Stomach (tissue), 9 donors: Measurements from ENCODE around the gene PDIA5. TPM values are rescaled to one million over a fixed set of nuclear protein-coding genes. Genes with fewer than 3 reads are reported as not detected.

Source experiments
- DNase-seq, 2 donors: peaks; one replicate each; pipeline versions ENCODE4 v3.0.0 to v3.0.0-alpha.2; 2013 to 2019
- H3K27ac ChIP-seq, 5 donors: fragments of 200-600 bp in 4 of 5; sonication (generic) in 4 of 5; one replicate each; pipeline ENCODE4 v1.5.1; 2013 to 2019; ENCODE audit warnings: mild to moderate bottlenecking in 1 of 5, moderate library complexity in 1 of 5
- H3K27me3 ChIP-seq, 3 donors: fragments of 200-600 bp; sonication (generic); one replicate each; pipeline ENCODE4 v1.5.1; 2017 to 2019; ENCODE audit warnings: mixed run types in 1 of 3
- H3K36me3 ChIP-seq, 4 donors: fragments of 200-600 bp; sonication (generic); 1 replicate in 3 of 4; 2 replicates in 1 of 4; pipeline ENCODE4 v1.5.1; 2016 to 2019
- H3K4me1 ChIP-seq, 4 donors: fragments of 200-600 bp; sonication (generic); one replicate each; pipeline ENCODE4 v1.5.1; 2016 to 2019
- H3K4me3 ChIP-seq, 4 donors: fragments of 200-600 bp; sonication (generic) in 3 of 4; one replicate each; pipeline ENCODE4 v1.5.1; 2016 to 2019; ENCODE audit warnings: mild to moderate bottlenecking in 1 of 4
- H3K9me3 ChIP-seq, 4 donors: fragments of 200-600 bp; sonication (generic); one replicate each; pipeline ENCODE4 v1.5.1; 2016 to 2019
- EP300 ChIP-seq: sonication (generic); formaldehyde crosslinking; IDR thresholded peaks from one replicate; pipeline ENCODE4 v1.6.1; 2017; ENCODE audit warnings: antibody characterized with exemption
- POLR2A ChIP-seq, 4 donors: fragments of 450-650 bp; IDR thresholded peaks; one replicate each; pipeline ENCODE4 v1.6.1; 2016; ENCODE audit warnings: antibody characterized with exemption in 4 of 4, control low read depth in 2 of 4, mild to moderate bottlenecking in 1 of 4, moderate library complexity in 1 of 4
- POLR2AphosphoS5 ChIP-seq, 3 donors: sonication (generic); formaldehyde crosslinking; IDR thresholded peaks; one replicate each; pipeline ENCODE4 v1.6.1; 2016; ENCODE audit warnings: antibody characterized with exemption in 3 of 3
- WGBS, 5 donors: extraction: QIAGEN DNeasy Blood & Tissue Kit in 3 of 5; methylation state at CpG; one replicate each; pipeline versions ENCODE4 v1.1.5 to v1.1.7; 2013 to 2018; 5-methylcytosine and 5-hydroxymethylcytosine counted together
- intact Hi-C: fragments of 100-400 bp; cut with DNase I; formaldehyde crosslinking; loops from one replicate; pipeline ENCODE4 v1.15.1; 2023; ENCODE audit warnings: low total_unique reads
- polyA plus RNA-seq, 3 donors: library from polyadenylated mRNA; stranded (reverse); fragments of 200-250 nt; gene quantifications; one replicate each; pipeline ENCODE4 v1.2.3, GENCODE V29; 2013
- total RNA-seq, 5 donors: library from RNA; depleted of rRNA; stranded (reverse); fragments of >200 nt; gene quantifications; one replicate each; pipeline versions ENCODE4 v1.1.0 to v1.2.3, GENCODE V29; 2014 to 2016
- TF ChIP-seq, protein P1 (sequence below), 7 experiments: fragments of 450-650 bp in 4 of 7; fragments of 200-600 bp in 3 of 7; sonication (generic) in 3 of 7; IDR thresholded peaks; one replicate each; pipeline ENCODE4 v1.5.1; 2016 to 2019; ENCODE audit warnings: antibody characterized with exemption in 7 of 7, control low read depth in 2 of 7, mild to moderate bottlenecking in 1 of 7
- donor health status: healthy with polysubstance abuse.
- donor health status: Bipolar disorder and iron deficiency.
- donor health status: healthy.

PDIA5 gene
- total and polyA plus RNA-seq, 8 donors: 13.9 to 75.3 (median 35.0) TPM

DNA sequence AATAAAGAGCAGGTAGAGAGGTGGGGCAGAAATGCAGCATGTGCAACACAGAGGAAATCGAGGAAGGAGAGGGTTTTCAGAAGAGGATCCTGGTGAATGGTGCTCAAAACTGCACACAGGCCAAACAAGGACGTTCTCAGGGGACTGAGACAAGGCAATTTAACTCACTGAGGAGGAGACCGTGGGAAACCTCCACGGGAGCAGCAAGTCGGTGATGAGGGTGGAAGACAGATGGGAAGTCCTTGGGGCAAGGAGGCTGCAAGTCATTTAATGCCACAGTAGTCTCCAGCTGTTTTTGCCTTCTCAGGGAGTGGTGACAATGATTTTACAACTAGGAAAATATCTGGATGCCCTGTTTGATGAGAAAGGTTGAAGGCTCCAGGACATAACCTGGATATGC is 11.5 kb upstream of the PDIA5 start:
- no peaks in the 10 kb centered on the region for H3K4me1 ChIP-seq
- no peak overlapping the region for H3K27ac ChIP-seq
- TF ChIP-seq, protein P1, sequence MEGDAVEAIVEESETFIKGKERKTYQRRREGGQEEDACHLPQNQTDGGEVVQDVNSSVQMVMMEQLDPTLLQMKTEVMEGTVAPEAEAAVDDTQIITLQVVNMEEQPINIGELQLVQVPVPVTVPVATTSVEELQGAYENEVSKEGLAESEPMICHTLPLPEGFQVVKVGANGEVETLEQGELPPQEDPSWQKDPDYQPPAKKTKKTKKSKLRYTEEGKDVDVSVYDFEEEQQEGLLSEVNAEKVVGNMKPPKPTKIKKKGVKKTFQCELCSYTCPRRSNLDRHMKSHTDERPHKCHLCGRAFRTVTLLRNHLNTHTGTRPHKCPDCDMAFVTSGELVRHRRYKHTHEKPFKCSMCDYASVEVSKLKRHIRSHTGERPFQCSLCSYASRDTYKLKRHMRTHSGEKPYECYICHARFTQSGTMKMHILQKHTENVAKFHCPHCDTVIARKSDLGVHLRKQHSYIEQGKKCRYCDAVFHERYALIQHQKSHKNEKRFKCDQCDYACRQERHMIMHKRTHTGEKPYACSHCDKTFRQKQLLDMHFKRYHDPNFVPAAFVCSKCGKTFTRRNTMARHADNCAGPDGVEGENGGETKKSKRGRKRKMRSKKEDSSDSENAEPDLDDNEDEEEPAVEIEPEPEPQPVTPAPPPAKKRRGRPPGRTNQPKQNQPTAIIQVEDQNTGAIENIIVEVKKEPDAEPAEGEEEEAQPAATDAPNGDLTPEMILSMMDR (IDR thresholded peaks at IDR 0.05): no peak
- TF ChIP-seq POLR2A (IDR thresholded peaks at IDR 0.05) (no peak), EP300 (no peak), POLR2AphosphoS5 (IDR thresholded peaks at IDR 0.05) (no peak)
- H3K9me3 ChIP-seq: no peaks in the 10 kb centered on the region
- no peaks in the 10 kb centered on the region for H3K27me3 ChIP-seq
- WGBS, 5 donors: 70 to 80% (median 75%) methylated on average over 5 of the region's 5 CpGs
- H3K36me3 ChIP-seq: no peaks in the 10 kb centered on the region
- H3K4me3 ChIP-seq: no peak overlapping the region
- intact Hi-C loops: no loop called here
- DNase-seq: no peak

DNA sequence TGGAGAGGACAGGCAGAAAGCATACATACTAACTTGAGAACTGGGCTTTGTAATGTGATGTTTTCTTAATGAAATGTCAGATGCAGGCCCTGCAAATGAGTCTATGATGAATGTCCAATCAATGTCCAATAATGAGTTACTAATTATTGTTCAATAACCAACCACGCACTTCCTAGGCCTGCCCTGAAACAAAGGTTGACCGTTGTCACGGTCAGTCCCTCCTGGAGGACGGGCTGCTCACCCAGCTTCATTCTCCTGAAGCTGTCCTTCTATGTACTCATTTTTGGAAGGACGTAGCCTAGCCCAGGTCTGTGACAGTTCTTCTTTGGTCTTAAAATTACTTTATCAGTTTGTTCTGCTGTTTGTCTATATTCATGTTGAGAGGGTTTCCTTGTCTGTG is 8.3 kb upstream of the PDIA5 start:
- no peak for DNase-seq
- H3K27ac ChIP-seq: no peak overlapping the region
- no peaks in the 10 kb centered on the region for H3K9me3 ChIP-seq
- H3K36me3 ChIP-seq: no peaks in the 10 kb centered on the region
- 87 to 96% (median 91%) methylated on average over 5 of the region's 5 CpGs for WGBS, 5 donors
- TF ChIP-seq POLR2A (IDR thresholded peaks at IDR 0.05): no peak
- TF ChIP-seq EP300: no peak
- TF ChIP-seq, protein P1 (IDR thresholded peaks at IDR 0.05): no peak
- peaks cover 0 to 10% (median 2%) of the 10 kb centered on the region in 4 donors for H3K4me1 ChIP-seq
- H3K4me3 ChIP-seq: no peak overlapping the region
- intact Hi-C loops: no loop called here
- no peaks in the 10 kb centered on the region for H3K27me3 ChIP-seq

DNA sequence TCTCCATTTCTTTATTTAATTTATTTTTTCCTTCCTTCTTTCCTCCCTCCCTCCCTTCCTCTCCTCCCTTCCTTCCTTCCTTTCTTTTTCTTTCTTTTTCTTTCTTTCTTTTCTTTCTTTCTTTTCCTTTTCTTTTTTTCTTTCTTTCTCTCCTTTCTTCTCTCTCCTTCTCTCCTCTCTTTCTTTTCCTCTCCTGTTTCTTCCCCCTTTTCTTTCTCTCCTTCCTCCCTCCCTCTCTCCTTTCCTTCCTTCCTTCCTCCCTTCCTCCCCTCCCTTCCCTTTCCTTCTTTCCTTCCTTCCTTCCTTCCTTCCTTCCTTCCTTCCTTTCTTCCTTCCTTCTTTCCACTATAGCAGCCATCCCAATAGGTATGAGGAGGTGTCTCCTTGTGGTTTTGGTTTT is 6.8 kb upstream of the PDIA5 start:
- Histone ChIP-seq H3K27ac (no peak overlapping the region), H3K27me3 (no peaks in the 10 kb centered on the region), H3K9me3 (no peaks in the 10 kb centered on the region), H3K4me1 (peaks cover 0 to 10% (median 2%) of the 10 kb centered on the region in 4 donors), H3K36me3 (no peaks in the 10 kb centered on the region), H3K4me3 (no peak overlapping the region)
- TF ChIP-seq, protein P1 (IDR thresholded peaks at IDR 0.05): no peak
- TF ChIP-seq POLR2AphosphoS5 (IDR thresholded peaks at IDR 0.05): no peak
- no peak for TF ChIP-seq EP300
- no peak for TF ChIP-seq POLR2A (IDR thresholded peaks at IDR 0.05)
- intact Hi-C loops: no loop called here
- DNase-seq: no peak

DNA sequence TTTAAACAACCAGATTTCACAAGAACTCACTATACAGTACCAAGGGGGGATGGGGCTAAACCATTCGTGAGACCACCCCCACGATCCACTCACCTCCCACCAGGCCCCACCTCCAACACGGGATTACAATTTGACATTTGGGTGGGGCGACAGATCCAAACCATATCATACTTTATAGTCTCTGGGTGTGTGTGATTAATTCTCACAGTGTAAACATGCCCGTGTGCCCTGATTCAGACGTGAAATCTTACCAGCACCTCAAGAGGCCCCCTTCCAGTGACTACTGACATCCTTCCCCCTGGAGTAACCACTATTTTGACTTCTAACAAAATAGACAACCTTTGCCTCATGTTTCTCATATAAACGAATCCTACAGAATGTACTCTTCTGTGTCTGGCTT is 5.0 kb upstream of the PDIA5 start:
- H3K27me3 ChIP-seq: no peaks in the 10 kb centered on the region
- no peak overlapping the region for H3K4me3 ChIP-seq
- no peak overlapping the region for H3K27ac ChIP-seq
- WGBS, 5 donors: 27 to 63% (median 38%) methylated on average over 7 of the region's 7 CpGs
- no peaks in the 10 kb centered on the region for H3K36me3 ChIP-seq
- no peak for DNase-seq
- TF ChIP-seq, protein P1 (IDR thresholded peaks at IDR 0.05): no peak
- TF ChIP-seq POLR2A (IDR thresholded peaks at IDR 0.05): no peak
- TF ChIP-seq EP300: no peak
- no peak for TF ChIP-seq POLR2AphosphoS5 (IDR thresholded peaks at IDR 0.05)
- H3K4me1 ChIP-seq: peaks cover 0 to 16% (median 8%) of the 10 kb centered on the region in 4 donors
- intact Hi-C loops: no loop called here
- H3K9me3 ChIP-seq: no peaks in the 10 kb centered on the region
